ENCODE results near the gene GRID2. TPM values are rescaled to one million over a fixed set of nuclear protein-coding genes. Genes with fewer than 3 reads are reported as not detected.

Gene GRID2
- total and polyA plus RNA-seq, 5 experiments from 2014 or later: not detected

DNA sequence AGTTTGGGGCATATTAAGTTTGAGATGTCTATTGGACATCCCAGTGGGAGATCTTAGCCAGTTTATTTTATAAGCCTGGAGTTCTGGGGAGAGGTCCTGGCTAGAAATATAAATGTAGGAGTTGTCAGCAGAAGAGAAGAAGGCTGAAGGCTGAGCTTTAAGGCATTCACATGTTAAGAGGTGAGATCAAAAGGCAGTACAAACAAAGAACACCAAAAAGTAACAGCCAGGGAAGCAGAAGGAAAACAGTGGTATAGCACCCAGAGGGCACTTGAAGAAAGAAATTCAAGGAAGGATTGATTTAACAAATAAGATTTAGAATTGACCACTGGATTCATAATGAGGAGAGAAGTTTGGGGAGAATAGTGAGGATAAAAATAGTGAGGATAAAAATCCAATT, 1383.5 kb downstream of the GRID2 start:
- no peak for DNase-seq
- Mint-ChIP-seq H3K36me3 (no peaks in the 10 kb centered on the region), H3K4me3 (no peak overlapping the region), H3K9me3 (peaks cover 0 to 3% (median 0%) of the 10 kb centered on the region in 9 donors), H3K4me1 (no peaks in the 10 kb centered on the region), H3K27ac (no peak overlapping the region), H3K27me3 (no peaks in the 10 kb centered on the region)
- POLR2A ChIA-PET: no interaction called here
- no peak for ATAC-seq

DNA sequence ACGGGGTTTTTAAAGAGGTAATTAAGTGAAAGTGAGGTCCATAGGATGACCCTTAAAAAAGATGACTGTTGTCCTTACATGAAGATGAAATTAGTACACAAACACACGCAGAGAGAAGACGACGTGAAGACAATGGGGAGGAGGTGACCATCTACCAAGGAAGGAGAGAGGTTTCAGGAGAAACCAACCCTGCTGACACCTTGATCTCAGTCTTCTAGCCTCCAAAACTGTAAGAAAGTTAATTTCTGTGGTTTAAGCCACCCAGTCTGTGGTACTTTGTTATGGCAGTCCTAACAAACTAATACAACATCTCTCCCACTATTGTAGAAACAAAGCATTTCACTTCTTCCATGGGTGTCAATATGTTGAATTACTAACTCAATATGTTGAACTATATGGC, 1385.2 kb downstream of the GRID2 start:
- Mint-ChIP-seq H3K4me3 (no peak overlapping the region), H3K27ac (no peak overlapping the region), H3K9me3 (peaks cover 0 to 3% (median 0%) of the 10 kb centered on the region in 9 donors), H3K4me1 (no peaks in the 10 kb centered on the region), H3K27me3 (no peaks in the 10 kb centered on the region), H3K36me3 (no peaks in the 10 kb centered on the region)
- no peak for ATAC-seq
- POLR2A ChIA-PET: no interaction called here
- DNase-seq: no peak

DNA sequence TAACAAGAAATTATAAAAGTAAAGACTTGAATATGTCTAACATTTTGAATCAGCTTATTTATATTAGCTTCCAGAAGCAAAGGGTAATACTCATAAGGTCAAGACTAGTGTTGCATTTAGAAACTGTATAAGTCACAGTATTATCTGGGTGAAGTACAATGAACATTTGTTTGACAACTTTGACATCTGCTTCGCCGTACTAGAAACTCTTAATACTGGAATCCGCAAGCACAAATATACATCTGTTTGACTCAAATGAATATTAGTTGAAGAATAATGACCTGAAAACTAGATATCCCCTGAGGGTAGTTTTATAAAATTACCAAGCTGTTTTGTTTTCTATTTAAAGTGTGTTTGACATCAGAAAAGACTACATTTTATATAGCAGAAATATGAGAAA, 1389.4 kb downstream of the GRID2 start:
- Mint-ChIP-seq H3K4me3 (no peak overlapping the region), H3K9me3 (peaks cover 0 to 9% (median 0%) of the 10 kb centered on the region in 9 donors), H3K36me3 (no peaks in the 10 kb centered on the region), H3K27ac (no peak overlapping the region), H3K4me1 (no peaks in the 10 kb centered on the region), H3K27me3 (no peaks in the 10 kb centered on the region)
- POLR2A ChIA-PET: no interaction called here
- no peak for ATAC-seq
- no peak for DNase-seq

DNA sequence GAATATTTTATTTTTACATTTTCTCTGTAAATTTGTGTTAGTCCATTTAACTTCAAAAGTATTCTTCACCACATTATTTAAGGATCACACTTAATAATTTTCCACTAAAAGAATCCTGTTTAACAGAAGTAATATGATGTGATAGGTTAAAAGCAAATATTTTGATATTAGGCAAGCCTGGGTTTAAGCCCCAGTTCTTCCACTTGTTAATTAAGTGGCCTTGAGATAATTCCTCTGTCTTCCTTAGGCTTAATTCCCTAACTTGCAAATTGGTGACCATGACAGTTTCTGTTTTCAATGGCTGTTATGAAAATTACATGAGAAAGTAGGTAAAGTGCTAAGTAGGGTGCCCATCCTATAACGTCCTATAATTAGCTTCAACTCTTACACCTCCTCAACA, 1394.9 kb downstream of the GRID2 start:
- Mint-ChIP-seq H3K27me3 (no peaks in the 10 kb centered on the region), H3K36me3 (no peaks in the 10 kb centered on the region), H3K27ac (no peak overlapping the region), H3K4me3 (no peak overlapping the region), H3K4me1 (no peaks in the 10 kb centered on the region), H3K9me3 (peaks cover 0 to 9% (median 0%) of the 10 kb centered on the region in 9 donors)
- POLR2A ChIA-PET: no interaction called here
- no peak for DNase-seq
- no peak for ATAC-seq

DNA sequence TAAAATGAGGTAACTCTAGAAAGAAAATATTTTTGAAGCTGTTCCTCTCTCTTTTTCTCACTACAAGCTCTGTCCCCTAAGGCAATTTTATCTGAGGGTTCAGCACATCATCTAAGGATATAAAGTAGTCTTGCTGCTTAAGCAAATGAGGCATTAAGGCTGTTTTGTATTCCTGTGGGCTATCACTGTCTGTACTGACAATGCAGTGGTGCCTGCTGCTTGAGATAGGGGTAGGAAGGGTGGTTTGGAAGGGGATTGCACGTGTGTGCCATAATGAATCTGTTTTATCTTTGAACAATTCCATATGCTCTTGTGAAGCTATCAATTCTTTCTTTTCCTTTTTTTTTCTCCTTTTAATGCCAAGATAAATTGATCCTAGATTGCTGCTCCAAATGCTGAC, 1396.8 kb downstream of the GRID2 start:
- no peaks in the 10 kb centered on the region for H3K4me1 Mint-ChIP-seq
- H3K9me3 Mint-ChIP-seq: peaks cover 0 to 11% (median 5%) of the 10 kb centered on the region in 9 donors
- POLR2A ChIA-PET: no interaction called here
- DNase-seq (no peak), ATAC-seq (no peak)
- H3K27ac Mint-ChIP-seq: no peak overlapping the region
- H3K4me3 Mint-ChIP-seq: no peak overlapping the region
- no peaks in the 10 kb centered on the region for H3K36me3 Mint-ChIP-seq
- no peaks in the 10 kb centered on the region for H3K27me3 Mint-ChIP-seq

DNA sequence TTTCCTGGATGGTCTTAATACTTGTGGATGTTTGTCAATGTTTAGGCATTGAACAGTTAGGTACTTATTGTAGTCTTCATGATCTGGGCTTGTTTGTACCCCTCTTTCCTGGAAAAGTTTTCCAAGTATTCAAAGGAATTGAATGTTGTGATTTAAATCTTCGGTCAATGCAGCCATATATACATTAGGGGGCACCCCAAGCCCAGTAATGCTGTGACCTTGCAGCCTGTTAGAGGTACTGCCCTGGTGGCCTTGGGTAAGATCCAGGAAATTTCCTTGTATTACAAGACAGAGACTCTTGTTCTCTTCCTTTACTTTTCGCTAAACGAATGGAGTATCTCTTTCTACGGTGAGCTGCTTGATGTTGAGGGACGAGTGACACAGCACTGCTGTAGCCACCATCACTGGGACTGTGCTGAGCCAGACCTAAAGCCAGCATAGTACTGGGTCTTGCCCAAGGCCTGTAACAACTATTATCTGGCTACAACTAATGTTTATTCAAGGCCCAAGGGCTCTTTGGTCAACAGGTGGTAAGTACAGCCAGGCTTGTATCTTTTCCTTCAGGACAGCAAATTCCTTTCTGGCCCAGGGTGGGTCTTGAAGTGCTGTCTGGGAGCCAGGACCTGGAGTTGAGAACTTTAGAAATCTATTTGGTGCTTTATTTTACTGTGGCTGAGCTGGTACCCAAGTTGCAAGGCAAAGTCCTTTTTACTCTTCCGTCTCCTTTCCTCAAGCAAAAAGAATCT, 1406.5 kb downstream of the GRID2 start:
- peaks cover 0 to 3% (median 0%) of the 10 kb centered on the region in 5 donors for H3K27me3 Mint-ChIP-seq
- H3K4me3 Mint-ChIP-seq: no peak overlapping the region
- H3K36me3 Mint-ChIP-seq: no peaks in the 10 kb centered on the region
- DNase-seq (no peak), ATAC-seq (no peak)
- H3K27ac Mint-ChIP-seq: no peak overlapping the region
- POLR2A ChIA-PET: no interaction called here
- H3K4me1 Mint-ChIP-seq: no peaks in the 10 kb centered on the region
- H3K9me3 Mint-ChIP-seq: peaks cover 2 to 40% (median 5%) of the 10 kb centered on the region in 9 donors

DNA sequence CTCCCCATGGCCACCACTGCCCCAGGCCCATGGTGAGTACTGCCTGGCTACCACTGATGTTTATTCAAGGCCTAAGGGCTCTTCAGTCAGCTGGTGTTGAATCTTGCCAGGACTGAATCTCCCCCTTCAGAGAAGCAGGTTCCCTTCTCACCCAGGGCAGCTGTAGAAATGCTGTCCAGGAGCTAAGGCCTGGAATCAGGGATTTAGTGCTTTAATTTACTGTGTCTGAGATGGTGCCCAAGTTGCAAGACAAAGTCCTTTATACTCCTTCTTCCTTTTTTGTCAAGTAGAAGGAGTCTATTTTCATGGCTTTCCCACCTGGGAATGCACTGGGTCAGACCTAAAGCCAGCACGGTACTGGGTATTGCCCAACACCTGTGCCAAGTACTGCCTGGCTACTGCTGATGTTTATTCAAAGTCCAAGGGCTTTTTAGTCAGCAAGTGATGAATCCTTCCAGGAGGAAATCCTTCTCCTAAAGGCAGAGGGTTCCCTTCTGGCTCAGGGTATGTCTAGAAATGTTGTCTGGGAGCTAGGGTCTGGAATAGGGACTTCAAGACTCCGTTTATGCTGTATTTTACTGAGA, 1407.2 kb downstream of the GRID2 start:
- Mint-ChIP-seq H3K36me3 (no peaks in the 10 kb centered on the region), H3K27ac (no peak overlapping the region), H3K4me3 (no peak overlapping the region), H3K27me3 (peaks cover 0 to 3% (median 0%) of the 10 kb centered on the region in 5 donors), H3K9me3 (peaks cover 2 to 35% (median 5%) of the 10 kb centered on the region in 9 donors), H3K4me1 (no peaks in the 10 kb centered on the region)
- ATAC-seq (no peak), DNase-seq (no peak)
- POLR2A ChIA-PET: no interaction called here

DNA sequence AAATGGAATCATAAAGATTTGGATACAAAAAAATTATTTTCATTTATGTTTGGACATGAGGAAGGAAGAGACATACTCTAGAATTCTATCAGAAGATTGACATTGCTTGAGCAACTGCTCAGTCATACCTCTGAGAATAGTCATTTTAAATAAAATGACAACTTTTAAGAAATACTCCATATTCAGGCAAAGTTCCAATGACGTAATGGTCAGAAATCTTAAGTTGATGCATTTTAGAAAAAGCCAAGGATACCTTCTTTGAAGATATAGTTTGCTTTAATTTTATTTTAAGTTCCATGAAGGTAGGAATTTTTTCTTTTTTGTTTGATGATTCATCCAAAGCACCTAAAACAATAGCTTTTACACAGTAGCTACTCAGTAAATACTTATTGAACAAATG, 1414.5 kb downstream of the GRID2 start:
- H3K36me3 Mint-ChIP-seq: no peaks in the 10 kb centered on the region
- H3K9me3 Mint-ChIP-seq: peaks cover 0 to 14% (median 4%) of the 10 kb centered on the region in 9 donors
- POLR2A ChIA-PET: no interaction called here
- H3K4me3 Mint-ChIP-seq: no peak overlapping the region
- DNase-seq (no peak), ATAC-seq (no peak)
- no peaks in the 10 kb centered on the region for H3K4me1 Mint-ChIP-seq
- no peaks in the 10 kb centered on the region for H3K27me3 Mint-ChIP-seq
- no peak overlapping the region for H3K27ac Mint-ChIP-seq

DNA sequence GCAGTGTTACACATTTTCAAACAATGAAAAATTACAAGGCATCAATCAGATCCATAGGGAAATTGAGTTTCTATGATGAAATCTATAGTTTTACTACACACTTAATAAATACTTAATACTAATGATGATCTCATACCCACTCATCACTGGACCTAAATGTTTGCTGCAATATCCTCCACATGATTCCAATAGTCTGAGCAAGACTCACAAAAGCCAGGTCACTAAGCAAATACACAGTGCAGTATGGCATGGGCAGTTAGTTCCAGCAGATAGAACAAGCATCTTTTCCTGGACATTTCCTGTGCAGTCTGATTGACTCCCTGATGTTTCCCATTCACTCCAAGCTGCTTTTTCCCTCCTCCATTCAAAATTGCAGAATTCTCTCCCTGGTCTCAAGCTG, 1415.8 kb downstream of the GRID2 start:
- Mint-ChIP-seq H3K9me3 (peaks cover 0 to 11% (median 4%) of the 10 kb centered on the region in 9 donors), H3K27me3 (no peaks in the 10 kb centered on the region), H3K4me3 (no peak overlapping the region), H3K36me3 (no peaks in the 10 kb centered on the region), H3K27ac (no peak overlapping the region), H3K4me1 (no peaks in the 10 kb centered on the region)
- POLR2A ChIA-PET: no interaction called here
- ATAC-seq (no peak), DNase-seq (no peak)

DNA sequence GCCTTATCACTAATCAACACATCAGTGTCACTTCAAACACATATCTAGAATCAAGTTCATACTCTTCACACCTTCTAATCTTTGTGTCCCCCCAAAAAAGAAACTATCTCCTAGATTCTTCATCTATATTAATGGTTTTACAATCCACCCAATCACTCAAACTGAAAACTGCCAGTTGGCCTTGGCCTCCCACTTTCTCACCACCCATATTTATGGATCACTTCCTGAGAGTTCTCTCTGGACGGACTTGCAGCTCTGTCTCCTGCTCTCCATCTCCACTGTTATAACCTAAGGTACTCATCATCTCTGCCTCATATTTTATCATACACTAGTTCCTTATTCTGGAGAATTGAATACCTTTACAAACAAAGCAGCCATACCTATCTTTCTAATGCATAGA, 1418.7 kb downstream of the GRID2 start:
- ATAC-seq: no peak
- no peak overlapping the region for H3K27ac Mint-ChIP-seq
- H3K9me3 Mint-ChIP-seq: peaks cover 0 to 10% (median 4%) of the 10 kb centered on the region in 9 donors
- POLR2A ChIA-PET: no interaction called here
- H3K4me3 Mint-ChIP-seq: no peak overlapping the region
- DNase-seq: no peak
- no peaks in the 10 kb centered on the region for H3K36me3 Mint-ChIP-seq
- H3K4me1 Mint-ChIP-seq: no peaks in the 10 kb centered on the region
- H3K27me3 Mint-ChIP-seq: no peaks in the 10 kb centered on the region

DNA sequence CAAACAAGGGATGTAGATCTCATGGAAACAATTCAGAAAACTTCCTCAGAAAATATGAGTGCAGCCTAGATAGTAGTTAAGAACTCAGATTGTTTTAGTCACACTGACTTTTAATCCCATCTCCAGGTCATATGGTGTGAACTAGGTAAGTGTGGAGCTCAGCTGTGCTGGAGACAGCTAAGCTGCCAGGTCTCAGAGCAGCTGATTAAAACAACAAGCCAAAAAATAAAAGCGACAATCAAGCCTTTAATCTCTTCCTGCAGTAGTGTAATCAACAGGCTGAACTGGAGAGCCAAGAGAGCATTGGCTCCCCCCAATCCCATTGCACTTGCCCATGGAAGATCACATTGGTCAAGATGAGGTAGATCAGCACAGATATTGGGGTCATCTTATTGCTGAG, 1426.5 kb downstream of the GRID2 start:
- ATAC-seq: no peak

DNA sequence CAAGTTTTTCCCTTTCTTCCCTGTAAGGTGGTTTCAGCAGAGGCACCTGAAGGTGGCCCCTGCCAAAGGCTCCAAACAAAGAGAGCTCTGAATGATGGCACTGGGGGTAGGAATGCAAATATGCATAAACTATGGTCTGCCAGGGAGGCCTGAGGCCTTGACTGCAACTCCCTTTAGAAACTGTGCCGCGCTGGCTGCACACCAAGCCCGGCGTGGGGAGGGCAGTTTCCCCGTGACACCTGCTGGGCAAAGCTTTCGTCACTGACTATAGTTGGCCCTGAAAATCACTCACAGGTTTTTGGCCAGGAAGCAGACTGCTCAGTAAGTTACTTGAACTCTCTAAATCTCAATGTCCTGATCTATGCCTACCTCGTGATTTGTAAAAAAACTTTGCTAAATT, 1427.0 kb downstream of the GRID2 start:
- Mint-ChIP-seq H3K27ac (no peak overlapping the region), H3K4me3 (no peak overlapping the region), H3K36me3 (no peaks in the 10 kb centered on the region)

More for the DNA sequence above, 1426.5 kb downstream of the GRID2 start:
- DNase-seq: no peak
- POLR2A ChIA-PET: no interaction called here
- H3K4me1 Mint-ChIP-seq: no peaks in the 10 kb centered on the region
- H3K9me3 Mint-ChIP-seq: peaks cover 0 to 11% (median 4%) of the 10 kb centered on the region in 9 donors
- no peaks in the 10 kb centered on the region for H3K36me3 Mint-ChIP-seq
- H3K27ac Mint-ChIP-seq: no peak overlapping the region
- H3K4me3 Mint-ChIP-seq: no peak overlapping the region
- no peaks in the 10 kb centered on the region for H3K27me3 Mint-ChIP-seq

DNA sequence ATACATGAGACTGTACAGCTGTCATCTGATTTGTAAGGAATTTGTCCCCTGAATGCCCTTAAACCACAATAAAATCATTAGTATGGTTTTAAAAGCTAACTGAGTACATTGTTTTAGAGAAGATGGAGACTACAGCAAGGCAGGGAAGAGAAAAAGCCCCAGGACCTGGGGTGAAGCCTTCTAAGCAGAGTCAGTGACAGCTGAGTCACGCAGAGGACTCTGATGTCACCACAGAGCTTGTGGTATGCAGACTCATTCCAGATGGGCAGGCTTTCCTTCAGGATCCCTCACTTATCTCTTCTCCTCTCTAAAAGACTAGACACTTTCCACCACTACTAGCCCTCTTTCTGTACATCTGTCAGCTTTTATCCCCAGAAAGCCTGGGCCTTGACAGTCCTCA, 1427.7 kb downstream of the GRID2 start:
- ATAC-seq: no peak

More for the DNA sequence above, 1427.0 kb downstream of the GRID2 start:
- DNase-seq (no peak), ATAC-seq (no peak)
- Mint-ChIP-seq H3K9me3 (peaks cover 0 to 11% (median 4%) of the 10 kb centered on the region in 9 donors), H3K4me1 (no peaks in the 10 kb centered on the region), H3K27me3 (no peaks in the 10 kb centered on the region)
- POLR2A ChIA-PET: no interaction called here

DNA sequence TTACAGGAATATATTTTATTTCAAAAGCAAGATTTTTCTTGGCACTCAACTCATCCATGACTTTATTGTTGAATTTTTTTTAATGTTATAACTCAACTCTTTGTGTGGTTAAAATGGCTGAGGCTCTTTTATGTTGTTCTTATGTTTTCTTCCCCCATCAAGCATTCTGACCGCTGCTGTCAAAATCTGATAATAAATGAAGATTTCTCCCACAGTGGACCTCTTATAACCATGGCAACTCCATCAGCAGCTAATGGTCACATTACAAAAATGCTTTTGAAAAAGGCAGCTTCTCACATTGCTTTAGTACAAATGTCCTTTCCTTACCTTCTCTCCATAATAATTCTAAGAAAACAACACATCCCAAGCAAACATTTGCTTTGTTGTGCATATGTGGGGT, 1428.7 kb downstream of the GRID2 start:
- Mint-ChIP-seq H3K27ac (no peak overlapping the region), H3K27me3 (no peaks in the 10 kb centered on the region), H3K4me1 (no peaks in the 10 kb centered on the region), H3K4me3 (no peak overlapping the region), H3K9me3 (peaks cover 0 to 11% (median 0%) of the 10 kb centered on the region in 9 donors), H3K36me3 (no peaks in the 10 kb centered on the region)
- ATAC-seq (no peak), DNase-seq (no peak)
- POLR2A ChIA-PET: no interaction called here

More for the DNA sequence above, 1427.7 kb downstream of the GRID2 start:
- Mint-ChIP-seq H3K36me3 (no peaks in the 10 kb centered on the region), H3K27ac (no peak overlapping the region), H3K9me3 (peaks cover 0 to 11% (median 0%) of the 10 kb centered on the region in 9 donors), H3K27me3 (no peaks in the 10 kb centered on the region), H3K4me3 (no peak overlapping the region), H3K4me1 (no peaks in the 10 kb centered on the region)
- DNase-seq: no peak
- POLR2A ChIA-PET: no interaction called here

All from naive thymus-derived CD8-positive, alpha-beta T cell (primary cell).